ENCODE results near the gene KCNIP2.

The KCNIP2 gene

GRCh38 chr10:101843032-101844021, at the start of gene KCNIP2:
Gene KCNIP2, minus strand, starts transcription at chr10:101843800. Its CDS starts 232 bp downstream, at chr10:101843568.
- peak; percentile 69 for DNase-seq (ENCODE audit: low spot score)

- no peak for DNase-seq (ENCODE audit: low spot score)
Measured at GRCh38 chr10:101892782-101893391, 49.3 kb upstream of the KCNIP2 start.

GRCh38 chr10:101889256-101890210, 45.9 kb upstream of the KCNIP2 start:
- peak; percentile 49 for DNase-seq (ENCODE audit: low spot score)

DNA sequence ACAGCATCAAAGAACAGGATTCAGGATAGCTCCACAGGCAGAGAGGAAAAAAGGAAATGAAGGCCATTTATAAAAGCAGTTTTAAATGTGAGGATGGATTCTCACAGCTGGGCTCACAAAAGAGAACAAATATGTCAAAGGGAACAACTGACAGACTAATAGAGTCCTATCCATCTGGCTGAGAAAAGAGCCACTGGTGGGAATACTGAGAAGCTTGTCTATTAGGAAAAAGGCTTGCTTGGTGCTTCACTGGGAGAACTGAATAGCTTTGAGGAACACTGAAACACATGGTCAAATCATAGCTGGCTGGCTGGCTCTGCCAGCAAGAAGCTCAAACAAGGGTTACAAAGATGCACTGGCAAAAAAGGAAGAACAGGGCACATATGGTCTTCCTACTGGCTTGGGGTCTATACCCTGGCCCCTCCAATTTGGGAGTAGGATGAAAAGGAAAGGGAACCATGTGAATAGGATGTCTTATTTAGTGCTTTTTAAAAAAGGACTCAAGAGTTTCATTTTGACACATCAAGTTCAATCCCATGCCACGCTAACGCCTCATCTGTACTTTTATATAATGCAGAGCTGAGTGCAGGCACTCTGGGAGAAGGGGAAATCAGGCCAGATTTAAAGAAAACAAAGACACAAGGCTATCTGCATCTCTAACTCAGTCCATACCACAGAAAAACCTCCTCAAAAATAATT, 44.8 kb upstream of the KCNIP2 start:
- no peak for DNase-seq (ENCODE audit: low spot score)

GRCh38 chr10:101887775-101888174, 44.2 kb upstream of the KCNIP2 start:
- no peak for DNase-seq (ENCODE audit: low spot score)

GRCh38 chr10:101886521-101887312, 43.1 kb upstream of the KCNIP2 start:
- DNase-seq (ENCODE audit: low spot score) = no peak

GRCh38 chr10:101881036-101881774, 37.6 kb upstream of the KCNIP2 start:
- no peak for DNase-seq (ENCODE audit: low spot score)

DNA sequence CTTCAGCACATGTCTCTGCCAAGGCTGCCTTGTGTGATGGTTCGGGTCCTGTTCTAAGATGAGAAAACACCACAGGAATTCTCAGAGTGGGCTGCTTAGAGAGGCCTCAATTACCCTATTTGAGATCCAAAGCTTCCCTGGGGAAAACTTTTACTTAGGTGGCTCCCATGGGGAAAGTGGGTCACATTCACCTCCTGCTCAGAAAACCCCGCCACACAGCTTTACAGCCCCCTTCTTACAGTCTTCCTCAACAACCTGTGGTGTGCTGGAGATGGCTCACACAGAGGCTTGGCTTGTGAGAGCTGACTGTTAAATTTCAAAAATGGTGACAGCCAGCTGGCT, 36.6 kb upstream of the KCNIP2 start:
- DNase-seq (ENCODE audit: low spot score) = no peak

GRCh38 chr10:101879456-101880231, 36.0 kb upstream of the KCNIP2 start:
- no peak for DNase-seq (ENCODE audit: low spot score)

DNA sequence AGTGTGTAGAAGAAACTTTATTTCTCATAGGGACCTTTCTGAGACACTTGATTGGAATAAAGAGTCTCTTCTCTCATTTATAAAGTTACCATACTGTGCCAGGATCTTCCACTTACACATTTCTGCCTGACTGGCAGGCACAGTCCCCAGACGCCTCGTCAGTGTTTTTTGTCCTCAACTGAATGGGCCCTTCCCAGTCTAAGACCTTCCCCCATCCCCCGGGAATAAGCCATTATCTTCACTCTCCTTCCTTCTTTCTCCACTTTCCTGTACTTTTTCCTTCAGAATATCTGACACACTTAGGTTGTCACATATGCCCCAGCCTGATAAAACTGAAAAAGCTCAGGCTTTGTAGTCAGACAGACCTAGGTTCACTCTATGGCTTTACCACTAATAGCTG, 35.3 kb upstream of the KCNIP2 start:
- no peak for DNase-seq (ENCODE audit: low spot score)

DNA sequence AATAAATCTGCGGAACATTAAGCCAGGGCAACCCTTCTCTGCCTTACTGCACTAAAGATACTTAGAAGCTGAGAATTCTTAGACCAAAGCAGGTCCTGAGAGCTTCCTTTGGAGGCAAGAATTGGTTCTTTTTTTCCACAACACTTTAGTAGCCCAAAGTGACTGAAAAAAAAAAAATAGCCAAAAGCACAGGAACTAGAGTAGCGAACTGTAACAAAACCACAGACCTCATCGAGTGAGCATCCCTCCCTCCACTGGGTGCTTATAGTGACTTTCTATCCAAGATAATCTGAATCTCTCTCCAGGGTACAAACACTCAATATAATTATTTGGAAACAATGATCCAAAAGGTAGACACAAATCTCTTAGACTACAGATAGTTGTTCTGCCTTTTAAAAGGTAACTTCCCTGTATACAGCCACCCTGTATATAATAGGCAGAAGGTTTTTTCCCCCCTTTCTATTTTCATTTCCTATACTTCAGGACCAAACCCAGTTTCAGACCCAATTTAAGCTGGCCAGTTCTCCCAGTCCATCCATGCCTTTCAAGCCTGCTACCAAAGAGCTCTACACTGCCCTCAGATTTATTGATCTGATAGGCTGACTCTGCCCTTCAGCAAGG, 31.6 kb upstream of the KCNIP2 start:
- DNase-seq (ENCODE audit: low spot score) = no peak

DNA sequence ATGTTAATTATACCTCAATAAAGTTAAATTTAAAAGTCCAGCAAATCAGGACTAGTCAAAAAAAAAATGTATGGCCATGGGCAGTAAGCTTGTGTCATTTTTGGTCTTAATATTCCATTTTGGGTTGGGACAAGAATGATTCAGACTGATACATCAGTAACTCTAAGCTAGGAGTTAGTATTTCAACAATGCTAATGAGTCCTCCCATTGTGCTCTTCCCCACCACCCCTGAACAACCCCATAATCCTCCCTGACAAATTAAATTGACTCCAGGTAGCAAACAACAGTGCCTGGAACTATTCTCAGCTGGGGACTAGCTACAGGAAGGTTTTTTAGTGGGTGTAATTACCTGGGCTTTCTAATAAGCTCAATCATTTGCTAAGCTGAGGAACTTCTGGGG, 30.7 kb upstream of the KCNIP2 start:
- DNase-seq (ENCODE audit: low spot score) = no peak

GRCh38 chr10:101867931-101868330, 24.3 kb upstream of the KCNIP2 start:
- no peak for DNase-seq (ENCODE audit: low spot score)

- DNase-seq (ENCODE audit: low spot score) = no peak
Measured at GRCh38 chr10:101859530-101859929, 15.9 kb upstream of the KCNIP2 start.

DNA sequence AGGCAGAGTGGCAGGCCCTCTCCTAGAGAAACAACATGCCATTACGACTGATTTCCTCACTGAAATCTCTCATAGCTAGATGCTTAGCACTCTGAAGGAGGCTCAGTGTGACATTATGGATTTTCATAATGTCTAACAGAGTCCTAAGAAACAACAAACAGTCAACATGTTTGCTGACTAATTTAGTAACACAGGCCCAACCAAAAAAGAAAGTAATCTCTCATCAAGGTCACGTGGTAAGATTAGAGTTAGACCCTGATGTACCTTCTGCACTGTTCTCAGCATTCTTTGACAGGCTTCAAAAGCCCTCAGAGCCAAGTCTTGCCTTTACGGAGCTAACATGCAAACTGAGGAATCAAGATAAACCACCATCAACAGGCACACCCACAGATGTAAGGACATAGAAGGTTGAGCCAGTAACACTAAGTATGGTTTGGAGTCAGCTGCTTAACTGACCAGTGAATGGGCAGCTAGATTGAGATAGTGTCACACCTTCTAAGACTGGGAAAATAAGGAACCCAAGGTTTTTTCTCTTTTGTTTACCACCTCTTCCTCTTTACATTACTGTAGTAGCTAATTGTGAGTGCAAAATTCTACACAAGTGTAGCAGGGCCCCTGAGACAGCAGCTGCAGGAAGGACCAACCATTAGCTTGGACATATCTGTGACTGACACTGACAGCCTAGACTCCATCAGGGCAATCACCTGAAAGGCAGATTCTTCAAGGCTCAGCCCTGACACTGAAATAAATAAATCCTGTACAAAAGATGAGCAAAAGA, 15.3 kb upstream of the KCNIP2 start:
- DNase-seq (ENCODE audit: low spot score) = no peak

DNA sequence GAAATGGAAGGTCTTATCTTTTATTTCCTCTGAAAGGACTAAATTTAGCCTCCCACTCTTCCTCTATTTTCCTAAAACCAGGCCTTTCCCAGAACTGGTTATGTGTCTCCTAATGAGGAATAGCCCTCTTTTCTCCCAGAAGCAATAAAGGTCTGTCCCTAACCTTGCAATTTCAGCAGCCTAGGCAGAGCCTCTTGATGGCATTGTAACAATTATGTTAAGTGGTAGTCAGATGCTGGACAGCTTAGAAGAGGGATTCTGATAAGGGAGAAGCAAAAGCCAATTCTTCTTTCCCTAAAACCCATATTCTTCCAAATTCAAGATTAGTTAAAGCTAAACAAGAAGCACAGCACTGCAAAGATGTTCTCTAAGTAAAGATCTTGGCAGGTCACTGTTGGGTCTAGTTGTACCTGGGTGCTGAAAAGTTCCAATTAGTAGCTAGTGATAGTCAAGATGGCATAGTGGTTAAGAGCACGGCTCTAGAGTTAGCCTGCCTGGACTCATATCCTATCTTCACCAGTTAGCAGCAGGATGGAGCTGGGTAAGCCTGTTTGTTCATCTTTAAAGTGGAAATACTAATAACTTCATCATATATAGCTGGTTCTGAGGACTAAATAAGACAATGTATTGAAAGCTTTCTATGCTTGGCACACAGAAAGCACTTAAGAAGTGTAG, 14.3 kb upstream of the KCNIP2 start:
- DNase-seq (ENCODE audit: low spot score) = no peak

- DNase-seq (ENCODE audit: low spot score) = no peak
Measured at GRCh38 chr10:101856626-101857025, 13.0 kb upstream of the KCNIP2 start.
